Astrocyte of the cerebellum (primary cell): ENCODE results near the gene HOMEZ.
A peak's percentile ranks its signal among the peaks of the same experiment; 100 is the strongest.

Experiments
- DNase-seq: peaks from one replicate; pipeline ENCODE4 v3.0.0-alpha.2; 2011; ENCODE audit warnings: low read depth
- H3K4me3 ChIP-seq: 2 replicates; pipeline ENCODE4 v1.5.1; 2011; ENCODE audit warnings: mild to moderate bottlenecking, low read depth, low read length, moderate library complexity
- CTCF ChIP-seq: IDR thresholded peaks from 2 replicates; pipeline ENCODE4 v1.5.1; 2012; ENCODE audit warnings: low read length, low read depth, moderate library complexity, mild to moderate bottlenecking; ENCODE audit errors: missing control alignments
- in situ Hi-C: cut with HindIII; loops from 2 replicates; pipeline ENCODE4 v1.10.0; 2017; ENCODE audit warnings: low sequenced_read_pairs

Gene HOMEZ

GRCh38 chr14:23299986-23300686, 14.2 kb upstream of the HOMEZ start:
- in situ Hi-C loops = no loop called here
- DNase-seq = no peak
- H3K4me3 ChIP-seq = peak overlapping the region; percentile 71
- TF ChIP-seq CTCF = no peak

GRCh38 chr14:23299211-23299957, 13.5 kb upstream of the HOMEZ start:
- in situ Hi-C loops = no loop called here
- TF ChIP-seq CTCF = peak; percentile 25
- no peak overlapping the region for H3K4me3 ChIP-seq
- no peak for DNase-seq

- H3K4me3 ChIP-seq = no peak overlapping the region
- in situ Hi-C loops = no loop called here
- TF ChIP-seq CTCF = no peak
- DNase-seq = no peak
Observed at GRCh38 chr14:23297611-23298277, 11.8 kb upstream of the HOMEZ start.

- in situ Hi-C loops = no loop called here
Observed at GRCh38 chr14:23297096-23297495, 11.2 kb upstream of the HOMEZ start.

DNA sequence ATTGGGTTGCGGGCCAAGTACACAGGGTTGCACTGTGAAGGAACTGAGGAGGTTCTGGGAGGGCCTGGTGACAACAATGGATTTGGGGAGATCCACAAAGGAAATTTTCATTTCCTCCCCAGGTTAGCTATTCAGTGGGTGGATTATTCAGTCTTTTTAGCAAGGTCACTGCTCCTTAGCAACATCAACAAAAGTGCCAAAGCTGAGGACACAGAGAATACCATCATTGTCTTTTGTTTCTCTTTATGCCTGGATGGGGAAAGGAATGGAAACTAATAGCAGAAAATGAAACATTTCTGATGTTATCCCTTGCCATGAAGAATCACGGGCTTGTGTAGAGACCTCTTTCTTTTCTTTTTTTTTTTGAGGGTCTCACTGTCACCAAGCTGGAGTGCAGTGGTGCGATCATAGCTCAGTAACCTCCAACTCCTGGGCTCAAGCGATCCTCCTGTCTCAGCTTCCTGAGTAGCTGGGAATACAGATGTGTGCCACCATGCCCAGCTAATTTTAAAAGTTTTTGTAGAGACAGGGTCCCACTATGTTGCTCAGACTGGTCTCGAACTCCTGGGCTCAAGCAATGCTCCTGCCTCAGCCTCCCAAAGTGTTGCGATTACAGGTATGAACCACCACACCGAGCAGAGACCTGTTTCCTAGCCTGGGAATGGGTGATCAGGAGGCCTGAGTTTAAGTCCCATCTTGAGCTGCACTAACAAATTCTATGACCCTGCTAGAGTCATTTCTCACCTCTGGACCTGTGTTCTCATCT, 10.3 kb upstream of the HOMEZ start:
- no peak for DNase-seq
- no peak overlapping the region for H3K4me3 ChIP-seq
- no peak for TF ChIP-seq CTCF
- in situ Hi-C loops = no loop called here

More at GRCh38 chr14:23297096-23297495, 11.2 kb upstream of the HOMEZ start:
- H3K4me3 ChIP-seq = no peak overlapping the region
- TF ChIP-seq CTCF = no peak
- no peak for DNase-seq
